Neural cell (in vitro differentiated cells): ENCODE results near the gene KRTAP7-1. TPM values are rescaled to one million over a fixed set of nuclear protein-coding genes. Genes with fewer than 3 reads are reported as not detected.

Source experiments
- H2AFZ ChIP-seq: fragments of 200-600, 300-800 bp; sonication (generic), shearing (Covaris generic); 2 replicates; pipeline ENCODE4 v1.6.0; 2014; ENCODE audit warnings: low read depth, mild to moderate bottlenecking, antibody characterized with exemption, low read length, moderate library complexity
- H3F3A ChIP-seq: fragments of 200-600 bp; shearing (Covaris generic); 2 replicates; pipeline ENCODE4 v1.6.1; 2016; ENCODE audit warnings: mild to moderate bottlenecking, moderate library complexity, mixed read lengths, antibody characterized with exemption, low read length; ENCODE audit not compliant: insufficient read depth, poor library complexity, severe bottlenecking
- H3K27ac ChIP-seq: fragments of 200-600, 300-800 bp; sonication (generic), shearing (Covaris generic); 2 replicates; pipeline ENCODE4 v1.5.1; 2014; ENCODE audit warnings: mild to moderate bottlenecking, low read length, moderate library complexity
- H3K27me3 ChIP-seq: fragments of 300-800, 200-600 bp; sonication (generic), shearing (Covaris generic); 2 replicates; pipeline ENCODE4 v1.6.0; 2014; ENCODE audit warnings: mild to moderate bottlenecking, low read depth, low read length, moderate library complexity; ENCODE audit not compliant: insufficient read depth
- H3K36me3 ChIP-seq: fragments of 300-800, 200-600 bp; sonication (generic), shearing (Covaris generic); 2 replicates; pipeline ENCODE4 v1.5.1; 2014; ENCODE audit warnings: mild to moderate bottlenecking, antibody characterized with exemption, low read length, moderate library complexity; ENCODE audit not compliant: insufficient read depth
- H3K4me2 ChIP-seq: fragments of 300-800, 200-600 bp; sonication (generic), shearing (Covaris generic); 2 replicates; pipeline ENCODE4 v1.6.0; 2014; ENCODE audit warnings: mild to moderate bottlenecking, low read length
- H3K4me3 ChIP-seq: fragments of 300-800, 200-600 bp; sonication (generic), shearing (Covaris generic); 2 replicates; pipeline ENCODE4 v1.5.1; 2014; ENCODE audit warnings: mild to moderate bottlenecking, low read length, moderate library complexity
- H3K79me2 ChIP-seq: fragments of 200-600 bp; shearing (Covaris generic); replicated peaks from 2 replicates; pipeline ENCODE4 v1.6.0; 2014; ENCODE audit warnings: mild to moderate bottlenecking, low read length, moderate library complexity; ENCODE audit not compliant: insufficient read depth
- H3K9ac ChIP-seq: fragments of 300-800, 200-600 bp; sonication (generic), shearing (Covaris generic); 2 replicates; pipeline ENCODE4 v1.6.1; 2016; ENCODE audit warnings: mild to moderate bottlenecking, low read length, mixed read lengths
- H3K9me2 ChIP-seq: fragments of 200-600 bp; shearing (Covaris generic); 2 replicates; pipeline ENCODE4 v1.6.1; 2016; ENCODE audit warnings: mild to moderate bottlenecking, low read length, mixed read lengths; ENCODE audit not compliant: insufficient read depth
- H3K9me3 ChIP-seq: fragments of 200-600, 300-800 bp; sonication (generic), shearing (Covaris generic); 2 replicates; pipeline ENCODE4 v1.6.1; 2016; ENCODE audit warnings: mild to moderate bottlenecking, mixed run types, low read length, moderate library complexity, mixed read lengths
- H4K20me1 ChIP-seq: fragments of 200-600 bp; shearing (Covaris generic); 2 replicates; pipeline ENCODE4 v1.6.1; 2016; ENCODE audit warnings: mild to moderate bottlenecking, mixed run types; ENCODE audit not compliant: insufficient read depth
- EP300 ChIP-seq: fragments of 450-650 bp; conservative IDR thresholded peaks from 2 replicates; pipeline ENCODE4 v1.6.1; 2014; ENCODE audit warnings: antibody characterized with exemption, mild to moderate bottlenecking, moderate library complexity; ENCODE audit not compliant: poor library complexity, severe bottlenecking
- EZH2 ChIP-seq: fragments of 200-600, 300-800 bp; shearing (Covaris generic), sonication (generic); IDR thresholded peaks from 2 replicates; pipeline ENCODE4 v1.6.1; 2014; ENCODE audit warnings: antibody characterized with exemption, low read length, borderline replicate concordance, mild to moderate bottlenecking; ENCODE audit not compliant: insufficient read depth, poor library complexity, severe bottlenecking
- MXI1 ChIP-seq: fragments of 450-650 bp; conservative IDR thresholded peaks from 2 replicates; pipeline ENCODE4 v1.6.1; 2014; ENCODE audit warnings: antibody characterized with exemption, mild to moderate bottlenecking; ENCODE audit not compliant: poor library complexity, severe bottlenecking
- POLR2AphosphoS5 ChIP-seq: IDR thresholded peaks from 2 replicates; pipeline ENCODE4 v1.6.1; 2012
- RAD21 ChIP-seq: fragments of 450-650 bp; conservative IDR thresholded peaks from 2 replicates; pipeline ENCODE4 v1.6.1; 2014; ENCODE audit warnings: antibody characterized with exemption, mild to moderate bottlenecking, moderate library complexity
- SMC3 ChIP-seq: fragments of 450-650 bp; conservative IDR thresholded peaks from 2 replicates; pipeline ENCODE4 v1.6.1; 2014; ENCODE audit warnings: antibody characterized with exemption, mild to moderate bottlenecking, moderate library complexity; ENCODE audit not compliant: poor library complexity
- TAF1 ChIP-seq: IDR thresholded peaks from 2 replicates; pipeline ENCODE4 v1.6.1; 2012; ENCODE audit warnings: low read depth
- polyA plus RNA-seq: library from polyadenylated mRNA; depleted of rRNA; stranded (reverse); fragments of >200 nt; gene quantifications from 2 replicates; pipeline ENCODE4 v1.2.3, GENCODE V29; 2014
- TF ChIP-seq, protein P1 (sequence below): fragments of 450-650 bp; IDR thresholded peaks from 2 replicates; pipeline ENCODE4 v1.5.1; 2014; ENCODE audit warnings: antibody characterized with exemption, mild to moderate bottlenecking, moderate library complexity; ENCODE audit not compliant: poor library complexity, severe bottlenecking
- TF ChIP-seq, protein P2 (sequence below): IDR thresholded peaks from 2 replicates; pipeline ENCODE4 v1.6.1; 2012; ENCODE audit warnings: borderline replicate concordance

KRTAP7-1 gene
- polyA plus RNA-seq, 1 donor from 2014 or later: not detected

DNA sequence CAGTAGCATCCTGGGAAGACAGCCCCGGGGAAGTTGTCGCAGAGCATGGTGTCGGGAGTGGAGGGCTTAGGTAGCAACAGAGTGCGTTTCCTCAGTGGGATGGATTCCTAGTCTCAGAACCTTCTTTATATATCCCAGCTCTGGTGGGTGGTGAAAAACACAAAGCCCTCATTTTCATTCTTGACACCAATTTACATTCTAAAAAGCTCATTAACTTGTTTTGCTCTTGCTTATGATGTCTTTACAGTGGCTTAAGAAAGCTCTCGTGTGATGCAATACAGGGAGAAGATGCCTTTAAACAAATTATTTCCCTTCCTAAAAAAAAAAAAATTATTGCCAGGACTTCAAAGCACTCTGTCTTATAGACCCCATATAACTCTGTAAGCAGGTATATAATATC lies 16.4 kb downstream of the KRTAP7-1 start, which contains the start of gene KRTAP8-1:
Gene KRTAP8-1, minus strand, starts transcription at position 101 of the 400 bp plus-strand sequence. Its CDS starts 54 bp downstream, at position 47.
- Histone ChIP-seq H3K27ac (no peak within 1 kb of the TSS), H3K4me2 (no peak within 1 kb of the TSS), H3K9ac (no peak within 1 kb of the TSS), H3K9me3 (no peaks in the 10 kb centered on the region), H2AFZ (no peak within 1 kb of the TSS), H3K27me3 (no peaks in the 10 kb centered on the region), H4K20me1 (no peaks in the 10 kb centered on the region), H3K4me3 (no peak within 1 kb of the TSS), H3K9me2 (no peaks in the 10 kb centered on the region), H3K79me2 (no peaks in the 10 kb centered on the region), H3K36me3 (no peaks in the 10 kb centered on the region), H3F3A (no peaks in the 10 kb centered on the region)
- no peak for TF ChIP-seq MXI1
- TF ChIP-seq, protein P1, sequence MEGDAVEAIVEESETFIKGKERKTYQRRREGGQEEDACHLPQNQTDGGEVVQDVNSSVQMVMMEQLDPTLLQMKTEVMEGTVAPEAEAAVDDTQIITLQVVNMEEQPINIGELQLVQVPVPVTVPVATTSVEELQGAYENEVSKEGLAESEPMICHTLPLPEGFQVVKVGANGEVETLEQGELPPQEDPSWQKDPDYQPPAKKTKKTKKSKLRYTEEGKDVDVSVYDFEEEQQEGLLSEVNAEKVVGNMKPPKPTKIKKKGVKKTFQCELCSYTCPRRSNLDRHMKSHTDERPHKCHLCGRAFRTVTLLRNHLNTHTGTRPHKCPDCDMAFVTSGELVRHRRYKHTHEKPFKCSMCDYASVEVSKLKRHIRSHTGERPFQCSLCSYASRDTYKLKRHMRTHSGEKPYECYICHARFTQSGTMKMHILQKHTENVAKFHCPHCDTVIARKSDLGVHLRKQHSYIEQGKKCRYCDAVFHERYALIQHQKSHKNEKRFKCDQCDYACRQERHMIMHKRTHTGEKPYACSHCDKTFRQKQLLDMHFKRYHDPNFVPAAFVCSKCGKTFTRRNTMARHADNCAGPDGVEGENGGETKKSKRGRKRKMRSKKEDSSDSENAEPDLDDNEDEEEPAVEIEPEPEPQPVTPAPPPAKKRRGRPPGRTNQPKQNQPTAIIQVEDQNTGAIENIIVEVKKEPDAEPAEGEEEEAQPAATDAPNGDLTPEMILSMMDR: no peak
- TF ChIP-seq EP300: no peak
- no peak for TF ChIP-seq EZH2
- TF ChIP-seq SMC3: no peak
- TF ChIP-seq RAD21: no peak
- no peak for TF ChIP-seq TAF1
- TF ChIP-seq, protein P2, sequence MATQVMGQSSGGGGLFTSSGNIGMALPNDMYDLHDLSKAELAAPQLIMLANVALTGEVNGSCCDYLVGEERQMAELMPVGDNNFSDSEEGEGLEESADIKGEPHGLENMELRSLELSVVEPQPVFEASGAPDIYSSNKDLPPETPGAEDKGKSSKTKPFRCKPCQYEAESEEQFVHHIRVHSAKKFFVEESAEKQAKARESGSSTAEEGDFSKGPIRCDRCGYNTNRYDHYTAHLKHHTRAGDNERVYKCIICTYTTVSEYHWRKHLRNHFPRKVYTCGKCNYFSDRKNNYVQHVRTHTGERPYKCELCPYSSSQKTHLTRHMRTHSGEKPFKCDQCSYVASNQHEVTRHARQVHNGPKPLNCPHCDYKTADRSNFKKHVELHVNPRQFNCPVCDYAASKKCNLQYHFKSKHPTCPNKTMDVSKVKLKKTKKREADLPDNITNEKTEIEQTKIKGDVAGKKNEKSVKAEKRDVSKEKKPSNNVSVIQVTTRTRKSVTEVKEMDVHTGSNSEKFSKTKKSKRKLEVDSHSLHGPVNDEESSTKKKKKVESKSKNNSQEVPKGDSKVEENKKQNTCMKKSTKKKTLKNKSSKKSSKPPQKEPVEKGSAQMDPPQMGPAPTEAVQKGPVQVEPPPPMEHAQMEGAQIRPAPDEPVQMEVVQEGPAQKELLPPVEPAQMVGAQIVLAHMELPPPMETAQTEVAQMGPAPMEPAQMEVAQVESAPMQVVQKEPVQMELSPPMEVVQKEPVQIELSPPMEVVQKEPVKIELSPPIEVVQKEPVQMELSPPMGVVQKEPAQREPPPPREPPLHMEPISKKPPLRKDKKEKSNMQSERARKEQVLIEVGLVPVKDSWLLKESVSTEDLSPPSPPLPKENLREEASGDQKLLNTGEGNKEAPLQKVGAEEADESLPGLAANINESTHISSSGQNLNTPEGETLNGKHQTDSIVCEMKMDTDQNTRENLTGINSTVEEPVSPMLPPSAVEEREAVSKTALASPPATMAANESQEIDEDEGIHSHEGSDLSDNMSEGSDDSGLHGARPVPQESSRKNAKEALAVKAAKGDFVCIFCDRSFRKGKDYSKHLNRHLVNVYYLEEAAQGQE: no peak

DNA sequence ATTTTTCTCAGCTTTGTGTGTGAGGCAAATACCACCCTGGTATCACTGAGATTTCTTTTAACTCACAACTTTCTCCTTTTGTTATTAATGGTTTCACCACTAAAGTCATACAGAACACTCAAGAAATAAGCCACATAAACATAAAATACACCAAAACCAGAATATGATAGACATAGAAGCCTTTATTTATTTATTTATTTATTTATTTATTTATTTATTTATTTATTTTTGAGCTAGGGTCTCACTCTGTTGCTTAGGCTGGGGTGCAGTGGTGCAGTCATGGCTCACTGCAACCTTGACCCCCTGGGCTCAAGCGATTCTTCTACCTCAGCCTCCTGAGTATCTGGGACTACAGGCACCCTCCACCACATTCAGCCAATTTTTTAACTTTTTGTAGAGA lies 29.0 kb downstream of the KRTAP7-1 start:
- H3K9ac ChIP-seq: no peak overlapping the region
- no peak overlapping the region for H3K4me2 ChIP-seq
- H3K79me2 ChIP-seq: no peaks in the 10 kb centered on the region
- H2AFZ ChIP-seq: no peak overlapping the region
- H3K27me3 ChIP-seq: no peaks in the 10 kb centered on the region
- no peak overlapping the region for H3K4me3 ChIP-seq
- H4K20me1 ChIP-seq: no peaks in the 10 kb centered on the region
- no peaks in the 10 kb centered on the region for H3K9me3 ChIP-seq
- H3K36me3 ChIP-seq: no peaks in the 10 kb centered on the region
- H3K9me2 ChIP-seq: no peaks in the 10 kb centered on the region
- no peaks in the 10 kb centered on the region for H3F3A ChIP-seq
- TF ChIP-seq POLR2AphosphoS5 (no peak), MXI1 (no peak), SMC3 (no peak), RAD21 (no peak), EP300 (no peak), EZH2 (no peak), TAF1 (no peak)
- TF ChIP-seq, protein P2: no peak
- TF ChIP-seq, protein P1: no peak
- H3K27ac ChIP-seq: no peak overlapping the region
